Stimulated activated CD8-positive, alpha-beta memory T cell treated with anti-CD3 and anti-CD28 coated beads, Interleukin-12 subunit alpha, Interleukin-12 subunit beta, amount 100 ng/mL, for 1 hour (primary cell): Measurements from ENCODE around the gene TFB1M.
"Not testable (repeated sequence)": the region's sequence is repeated elsewhere in the genome, so short reads cannot be mapped to it uniquely, and the experiment has no call there.

Experiments
- DNase-seq: peaks from one replicate; pipeline ENCODE4 v3.0.0-alpha.2; 2020; ENCODE audit warnings: low read depth

TFB1M gene

GRCh38 chr6:155314092-155314772 lies at the start of gene TFB1M:
TFB1M (minus strand) TSS chr6:155314484; CDS start chr6:155314428, 56 bp downstream.
- DNase-seq: peak; percentile 97

DNA sequence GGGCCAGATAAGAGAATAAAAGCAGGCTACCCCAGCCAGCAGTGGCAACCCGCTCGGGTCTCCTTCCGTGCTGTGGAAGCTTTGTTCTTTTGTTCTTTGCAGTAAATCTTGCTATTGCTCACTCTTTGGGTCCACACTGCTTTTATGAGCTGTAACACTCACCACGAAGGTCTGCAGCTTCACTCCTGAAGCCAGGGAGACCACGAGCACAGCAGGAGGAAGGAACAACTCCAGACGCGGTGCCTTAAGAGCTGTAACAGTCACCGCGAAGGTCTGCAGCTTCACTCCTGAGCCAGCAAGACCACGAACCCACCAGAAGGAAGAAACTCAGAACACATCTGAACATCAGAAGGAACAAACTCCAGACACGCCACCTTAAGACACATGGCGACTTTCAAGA lies 49.7 kb upstream of the TFB1M start:
- DNase-seq: not testable (repeated sequence)

DNA sequence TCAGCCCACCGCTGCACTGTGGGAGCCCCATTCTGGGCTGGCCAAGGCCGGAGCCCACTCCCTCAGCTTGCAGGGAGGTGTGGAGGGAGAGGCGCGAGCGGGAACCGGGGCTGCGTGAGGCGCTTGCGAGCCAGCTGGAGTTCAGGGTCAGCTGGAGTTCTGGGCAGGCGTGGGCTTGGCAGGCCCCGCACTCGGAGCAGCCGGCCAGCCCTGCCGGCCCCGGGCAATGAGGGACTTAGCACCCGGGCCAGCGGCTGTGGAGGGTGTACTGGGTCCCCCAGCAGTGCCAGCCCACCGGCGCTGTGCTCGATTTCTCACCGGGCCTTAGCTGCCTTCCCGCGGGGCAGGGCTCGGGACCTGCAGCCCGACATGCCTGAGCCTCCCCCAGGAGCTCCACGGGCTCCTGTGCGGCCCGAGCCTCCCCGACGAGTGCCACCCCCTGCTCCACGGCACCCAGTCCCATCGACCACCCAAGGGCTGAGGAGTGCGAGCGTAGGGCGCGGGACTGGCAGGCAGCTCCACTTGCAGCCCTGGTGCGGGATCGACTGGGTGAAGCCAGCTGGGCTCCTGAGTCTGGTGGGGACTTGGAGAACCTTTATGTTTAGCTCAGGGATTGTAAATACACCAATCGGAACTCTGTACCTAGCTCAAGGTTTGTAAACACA lies 48.8 kb upstream of the TFB1M start:
- DNase-seq: not testable (repeated sequence)

- no peak for DNase-seq
Measured at GRCh38 chr6:155354167-155354566, 39.9 kb upstream of the TFB1M start.

GRCh38 chr6:155352811-155353210 lies 38.5 kb upstream of the TFB1M start:
- no peak for DNase-seq

DNA sequence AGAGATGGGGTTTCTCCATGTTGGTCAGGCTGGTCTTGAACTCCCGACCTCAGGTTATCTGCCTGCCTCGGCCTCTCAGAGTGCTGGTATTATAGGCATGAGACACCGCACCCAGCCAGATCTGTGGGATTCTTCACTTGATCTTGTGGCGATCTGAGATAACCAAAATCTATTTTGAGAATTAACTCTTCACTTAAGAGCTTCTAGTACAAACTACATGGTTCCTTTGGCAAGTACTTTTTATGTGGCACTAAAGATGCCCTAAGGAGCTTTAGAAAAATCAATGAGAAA lies 37.8 kb upstream of the TFB1M start:
- DNase-seq: no peak

DNA sequence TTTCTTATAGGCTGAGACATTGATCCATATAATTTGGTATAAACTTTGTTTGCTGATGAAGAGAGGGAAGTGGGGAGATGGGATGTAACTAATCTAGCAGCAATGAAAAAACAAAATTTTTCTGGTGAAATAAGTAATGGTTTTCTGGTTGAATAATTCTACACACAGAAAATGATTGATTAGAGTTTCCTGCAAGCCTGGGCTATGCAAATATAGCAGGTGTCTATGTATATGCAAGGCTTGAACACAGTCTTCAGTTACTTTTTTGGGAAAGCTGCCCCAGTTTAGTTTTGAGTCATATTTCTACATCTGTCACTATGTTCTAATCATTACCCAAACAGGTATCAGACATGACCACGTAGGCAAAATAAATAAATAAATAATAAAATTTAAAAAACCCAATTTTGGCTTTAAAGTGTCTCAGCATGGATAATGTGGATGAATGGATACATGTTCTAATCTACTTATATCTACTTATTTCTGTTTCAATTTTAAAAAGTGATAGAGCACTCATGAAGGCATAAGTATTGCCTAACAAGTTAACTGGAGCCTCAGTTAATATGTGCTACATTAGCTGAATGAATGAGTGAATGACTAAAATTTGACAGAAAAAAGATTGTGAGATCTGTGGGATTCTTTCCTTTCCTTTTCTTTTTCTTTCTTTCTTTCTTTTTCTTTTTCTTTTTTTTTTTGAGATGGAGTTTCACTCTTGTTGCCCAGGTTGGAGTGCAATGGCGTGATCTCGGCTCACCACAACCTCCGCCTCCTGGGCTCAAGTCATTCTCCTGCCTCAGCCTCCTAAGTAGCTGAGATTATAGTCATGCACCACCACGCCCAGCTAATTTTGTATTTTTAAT lies 37.2 kb upstream of the TFB1M start:
- no peak for DNase-seq

GRCh38 chr6:155349956-155350355 lies 35.7 kb upstream of the TFB1M start:
- no peak for DNase-seq

DNA sequence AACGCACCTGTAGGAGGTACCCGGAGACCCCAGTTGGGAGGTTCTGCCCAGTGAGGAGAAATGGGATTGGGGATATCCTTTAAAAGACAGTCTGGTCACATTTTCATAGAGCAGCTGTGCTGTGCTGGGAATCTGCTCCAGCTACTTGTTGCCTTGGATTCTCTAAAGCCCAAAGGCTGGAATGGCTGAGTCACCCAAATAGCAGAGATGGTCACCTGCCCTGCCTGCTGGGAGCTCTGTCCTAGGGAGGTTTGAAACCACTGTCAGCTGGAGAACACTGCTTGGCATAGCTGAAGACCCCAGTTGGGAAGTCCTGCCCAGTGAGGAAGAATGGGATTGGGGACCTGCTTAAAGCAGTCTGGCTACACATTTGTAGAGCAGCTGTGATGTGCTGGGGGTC lies 34.8 kb upstream of the TFB1M start:
- DNase-seq: no peak

- no peak for DNase-seq
Measured at GRCh38 chr6:155347800-155348199, 33.5 kb upstream of the TFB1M start.

DNA sequence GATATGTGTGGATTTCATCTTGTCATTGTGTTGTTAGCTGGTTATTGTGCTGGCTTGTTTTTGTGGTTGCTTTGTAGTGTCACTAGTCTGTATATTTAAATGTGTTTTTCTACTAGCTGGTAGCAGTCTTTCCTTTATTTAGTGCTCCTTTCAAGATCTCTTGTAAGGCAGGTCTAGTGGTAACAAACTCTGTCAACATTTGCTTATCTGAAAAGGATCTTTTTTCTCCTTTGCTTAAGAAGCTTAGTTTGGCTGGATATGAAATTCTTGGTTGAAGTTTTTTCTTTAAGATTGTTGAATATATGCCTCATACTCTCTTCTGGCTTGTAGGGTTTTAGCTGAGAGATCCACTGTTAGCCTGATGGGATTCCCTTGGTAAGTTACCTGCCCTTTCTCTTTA lies 32.7 kb upstream of the TFB1M start:
- DNase-seq: no peak

DNA sequence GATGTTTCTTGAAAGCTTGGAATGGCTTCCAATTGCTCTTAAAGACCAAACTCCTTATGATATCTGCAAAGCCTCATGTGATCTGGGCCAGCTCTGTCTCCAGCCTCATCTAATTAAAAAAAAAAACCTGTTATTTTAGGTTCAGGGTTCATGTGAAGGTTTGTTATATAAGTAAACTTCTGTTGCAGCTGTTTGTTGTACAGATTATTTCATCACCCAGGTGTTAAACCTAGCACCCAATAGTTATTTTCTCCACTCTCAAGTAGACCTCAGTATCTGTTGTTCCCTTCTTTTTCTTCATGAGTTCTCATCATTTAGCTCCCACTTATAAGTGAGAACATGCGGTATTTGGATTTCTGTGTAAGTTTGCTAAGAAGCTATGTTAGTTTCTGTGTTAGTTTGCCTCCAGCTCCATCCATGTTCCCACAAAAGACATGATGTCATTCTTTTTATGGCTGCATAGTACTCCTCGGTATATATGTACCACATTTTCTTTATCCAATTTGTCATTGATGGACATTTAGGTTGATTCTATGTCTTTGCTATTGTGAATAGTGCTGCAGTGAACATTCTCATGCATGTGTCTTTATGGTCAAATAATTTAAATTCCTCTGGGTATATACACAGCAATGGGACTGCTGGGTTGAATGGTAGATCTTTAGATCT lies 30.2 kb upstream of the TFB1M start:
- no peak for DNase-seq

- DNase-seq: no peak
Measured at GRCh38 chr6:155341130-155341828, 27.0 kb upstream of the TFB1M start.

DNA sequence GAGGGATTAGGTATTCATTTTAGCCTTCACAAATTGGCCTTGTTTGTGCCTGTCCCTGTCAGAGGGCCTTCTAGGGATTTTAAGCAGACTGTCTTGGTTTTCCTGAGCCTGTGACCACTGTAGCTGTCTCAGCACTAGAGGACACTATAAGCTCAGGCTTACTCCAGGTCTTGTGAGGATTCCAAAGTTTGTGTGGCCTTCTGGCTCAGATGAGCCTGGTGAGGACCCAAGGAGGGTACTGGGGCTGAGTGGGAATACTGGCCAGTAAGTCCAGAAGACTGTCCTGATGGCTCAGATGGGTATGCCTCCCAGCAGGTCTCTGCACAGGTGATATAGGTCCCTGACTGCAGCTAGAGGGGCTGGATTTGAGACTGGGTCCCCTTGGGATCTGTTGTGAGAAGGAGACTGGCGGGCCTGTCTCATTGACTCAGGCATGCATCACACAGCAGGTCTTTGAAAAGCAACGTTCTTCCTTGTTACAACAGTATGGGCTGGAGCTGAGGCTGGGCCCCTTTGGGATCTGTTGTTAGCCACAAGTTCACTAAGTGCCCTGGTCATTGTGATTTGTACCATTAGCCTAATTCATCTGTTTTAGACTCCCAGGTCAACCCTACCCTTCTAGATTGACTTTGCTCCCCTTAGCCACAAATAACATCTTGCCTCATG lies 26.3 kb upstream of the TFB1M start:
- DNase-seq: no peak

- DNase-seq: not testable (repeated sequence)
Measured at GRCh38 chr6:155339929-155340328, 25.6 kb upstream of the TFB1M start.

- not testable (repeated sequence) for DNase-seq
Measured at GRCh38 chr6:155338237-155338636, 24.0 kb upstream of the TFB1M start.

GRCh38 chr6:155335265-155335664 lies 21.0 kb upstream of the TFB1M start:
- no peak for DNase-seq

DNA sequence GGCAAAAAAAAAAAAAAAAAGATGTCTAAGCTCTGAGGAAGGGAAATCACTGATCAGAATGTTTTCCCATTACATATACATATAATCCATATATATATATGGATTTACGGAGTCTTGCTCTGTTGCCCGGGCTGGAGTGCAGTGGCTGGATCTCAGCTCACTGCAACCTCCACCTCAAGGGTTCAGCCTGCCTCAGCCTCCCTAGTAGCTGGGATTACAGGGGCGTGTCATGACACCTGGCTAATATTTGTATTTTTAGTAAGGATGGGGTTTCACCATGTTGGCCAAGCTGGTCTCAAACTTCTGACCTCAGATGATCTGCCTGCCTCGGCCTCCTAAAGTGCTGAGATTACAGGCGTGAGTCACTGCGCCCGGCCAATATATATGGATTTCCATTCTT lies 19.8 kb upstream of the TFB1M start:
- not testable (repeated sequence) for DNase-seq

DNA sequence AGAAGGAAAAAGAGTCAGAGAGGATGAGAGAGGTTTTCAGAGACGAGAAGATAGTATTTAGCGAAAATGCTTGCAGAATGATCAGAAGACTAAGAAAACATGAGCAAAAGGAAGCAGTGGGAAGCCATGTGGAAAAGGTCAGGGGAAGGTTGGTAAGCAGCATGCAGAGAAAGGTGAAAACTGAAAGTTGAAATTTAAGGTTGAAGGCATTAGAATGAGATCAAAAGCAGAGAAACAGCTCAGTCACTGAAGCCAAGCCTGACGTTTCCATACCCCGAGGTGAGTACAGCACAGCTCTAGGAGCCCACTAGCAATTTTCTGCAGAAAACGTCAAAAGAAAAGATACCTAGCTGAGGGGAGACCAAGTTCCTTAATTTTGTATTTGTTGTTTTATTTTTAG lies 19.1 kb upstream of the TFB1M start:
- no peak for DNase-seq

GRCh38 chr6:155330922-155331321 lies 16.6 kb upstream of the TFB1M start:
- no peak for DNase-seq

GRCh38 chr6:155330133-155330734 lies 15.9 kb upstream of the TFB1M start:
- DNase-seq: no peak
